ENCODE measurements around the gene MRPL4.
"Not testable (repeated sequence)": the region's sequence is repeated elsewhere in the genome, so short reads cannot be mapped to it uniquely, and the experiment has no call there.

MRPL4 gene

GRCh38 chr19:10260141-10260584, 8.1 kb downstream of the MRPL4 start:
- peak in 1 of 3 donors; percentile 39 for DNase-seq (ENCODE audit: low read depth in 3 of 3, low spot score in 1 of 3)

DNA sequence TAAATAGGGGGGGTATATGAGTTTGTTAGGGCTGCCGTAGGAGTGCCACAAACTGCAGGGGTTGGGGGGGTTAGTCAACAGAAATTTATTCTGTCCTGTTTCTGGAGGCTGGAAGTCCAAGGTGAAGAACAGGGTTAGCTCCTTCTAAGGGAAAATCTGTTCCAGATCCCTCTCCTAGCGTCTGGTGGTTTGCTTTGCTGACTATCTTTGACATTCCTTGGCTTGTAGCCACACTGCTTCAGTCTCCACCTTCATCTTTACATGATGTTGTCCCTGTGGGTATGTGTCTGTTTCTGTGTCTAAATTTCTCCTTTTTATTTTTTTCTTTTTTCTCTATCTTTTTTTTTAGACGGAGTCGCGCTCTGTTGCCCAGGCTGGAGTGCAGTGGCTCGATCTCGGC, 10.8 kb downstream of the MRPL4 start:
- DNase-seq (ENCODE audit: low read depth in 3 of 3, low spot score in 1 of 3) = no peak

- DNase-seq (ENCODE audit: low read depth in 3 of 3, low spot score in 1 of 3) = no peak
Observed at GRCh38 chr19:10266706-10267105, 14.7 kb downstream of the MRPL4 start.

DNA sequence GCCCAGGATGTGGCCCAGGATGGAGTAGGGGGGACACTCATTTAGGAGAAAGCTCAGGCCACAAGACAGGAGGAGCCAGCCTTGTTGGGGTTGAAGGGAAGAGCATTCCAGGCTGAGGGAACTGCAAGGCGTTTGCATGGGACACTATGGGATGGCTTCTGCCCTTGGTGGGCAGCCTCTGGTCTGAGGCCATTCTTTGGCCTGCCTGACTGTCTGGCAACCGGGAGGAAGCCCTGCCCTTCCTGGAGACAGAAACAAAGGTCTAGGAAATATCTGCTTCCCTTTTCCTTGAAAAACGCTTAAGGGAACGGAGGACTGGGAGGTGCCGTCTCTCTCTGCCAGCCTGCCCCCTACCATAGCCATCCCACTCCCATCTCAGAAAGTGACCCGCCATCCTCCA, 16.1 kb downstream of the MRPL4 start:
- DNase-seq (ENCODE audit: low read depth in 3 of 3, low spot score in 1 of 3) = no peak

DNA sequence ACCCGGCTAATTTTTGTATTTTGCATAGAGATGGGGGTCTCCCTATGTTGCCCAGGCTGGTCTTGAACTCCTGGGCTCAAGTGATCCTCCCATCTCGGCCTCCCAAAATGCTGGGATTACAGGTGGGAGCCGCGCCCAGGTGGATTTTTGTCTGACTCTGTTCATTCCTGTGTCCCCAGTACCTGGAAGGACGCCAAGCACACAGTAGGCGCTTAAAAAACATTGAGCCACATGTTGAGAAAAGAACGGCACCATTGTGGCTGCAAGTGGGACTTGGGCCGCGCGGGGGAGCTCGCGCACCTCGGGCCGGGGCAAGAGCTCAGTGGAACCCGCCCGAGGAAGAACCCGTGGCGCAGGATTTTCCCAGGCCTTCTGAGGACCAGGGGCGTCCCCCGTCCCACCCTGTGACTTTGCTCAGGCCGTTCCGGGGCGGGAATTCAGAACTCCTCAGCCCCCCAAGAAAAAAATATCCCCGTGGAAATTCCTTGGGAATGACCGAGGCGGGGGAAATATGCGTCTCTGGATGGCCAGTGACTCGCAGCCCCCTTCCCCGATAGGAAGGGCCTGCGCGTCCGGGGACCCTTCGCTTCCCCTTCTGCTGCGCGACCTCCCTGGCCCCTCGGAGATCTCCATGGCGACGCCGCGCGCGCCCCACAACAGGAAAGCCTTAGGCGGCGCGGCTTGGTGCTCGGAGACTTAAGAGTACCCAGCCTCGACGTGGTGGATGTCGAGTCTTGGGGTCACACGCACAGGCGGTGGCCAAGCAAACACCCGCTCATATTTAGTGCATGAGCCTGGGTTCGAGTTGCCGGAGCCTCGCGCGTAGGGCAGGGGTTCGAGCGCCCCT, 17.5 kb downstream of the MRPL4 start:
- peak; percentile 71 to 89 (median 77) for DNase-seq (ENCODE audit: low read depth in 3 of 3, low spot score in 1 of 3)

- no peak for DNase-seq (ENCODE audit: low read depth in 3 of 3, low spot score in 1 of 3)
Observed at GRCh38 chr19:10270180-10270615, 18.2 kb downstream of the MRPL4 start.

DNA sequence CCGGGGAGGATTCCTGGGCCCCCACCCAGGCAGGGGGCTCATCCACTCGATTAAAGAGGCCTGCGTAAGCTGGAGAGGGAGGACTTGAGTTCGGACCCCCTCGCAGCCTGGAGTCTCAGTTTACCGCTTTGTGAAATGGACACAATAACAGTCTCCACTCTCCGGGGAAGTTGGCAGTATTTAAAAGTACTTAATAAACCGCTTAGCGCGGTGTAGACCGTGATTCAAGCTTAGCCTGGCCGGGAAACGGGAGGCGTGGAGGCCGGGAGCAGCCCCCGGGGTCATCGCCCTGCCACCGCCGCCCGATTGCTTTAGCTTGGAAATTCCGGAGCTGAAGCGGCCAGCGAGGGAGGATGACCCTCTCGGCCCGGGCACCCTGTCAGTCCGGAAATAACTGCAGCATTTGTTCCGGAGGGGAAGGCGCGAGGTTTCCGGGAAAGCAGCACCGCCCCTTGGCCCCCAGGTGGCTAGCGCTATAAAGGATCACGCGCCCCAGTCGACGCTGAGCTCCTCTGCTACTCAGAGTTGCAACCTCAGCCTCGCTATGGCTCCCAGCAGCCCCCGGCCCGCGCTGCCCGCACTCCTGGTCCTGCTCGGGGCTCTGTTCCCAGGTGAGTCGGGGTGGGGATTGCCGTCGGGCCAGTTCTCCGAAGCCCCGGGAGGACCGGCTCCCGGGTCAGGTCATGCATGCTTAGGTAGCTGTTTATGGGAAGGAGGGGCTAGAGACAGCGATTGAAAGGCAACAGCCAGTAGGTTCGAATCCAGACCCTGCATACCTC, 18.8 kb downstream of the MRPL4 start, which contains the start of gene ICAM1:
Gene ICAM1 (plus strand): TSS at position 505 of the 779 bp plus-strand sequence. CDS start 40 bp downstream, at position 545.
- DNase-seq (ENCODE audit: low read depth in 3 of 3, low spot score in 1 of 3) = peak in 1 of 3 donors; percentile 46

GRCh38 chr19:10271543-10272086, 19.6 kb downstream of the MRPL4 start:
- DNase-seq (ENCODE audit: low read depth in 3 of 3, low spot score in 1 of 3) = no peak

- no peak for DNase-seq (ENCODE audit: low read depth in 3 of 3, low spot score in 1 of 3)
Observed at GRCh38 chr19:10274589-10274988, 22.6 kb downstream of the MRPL4 start.

DNA sequence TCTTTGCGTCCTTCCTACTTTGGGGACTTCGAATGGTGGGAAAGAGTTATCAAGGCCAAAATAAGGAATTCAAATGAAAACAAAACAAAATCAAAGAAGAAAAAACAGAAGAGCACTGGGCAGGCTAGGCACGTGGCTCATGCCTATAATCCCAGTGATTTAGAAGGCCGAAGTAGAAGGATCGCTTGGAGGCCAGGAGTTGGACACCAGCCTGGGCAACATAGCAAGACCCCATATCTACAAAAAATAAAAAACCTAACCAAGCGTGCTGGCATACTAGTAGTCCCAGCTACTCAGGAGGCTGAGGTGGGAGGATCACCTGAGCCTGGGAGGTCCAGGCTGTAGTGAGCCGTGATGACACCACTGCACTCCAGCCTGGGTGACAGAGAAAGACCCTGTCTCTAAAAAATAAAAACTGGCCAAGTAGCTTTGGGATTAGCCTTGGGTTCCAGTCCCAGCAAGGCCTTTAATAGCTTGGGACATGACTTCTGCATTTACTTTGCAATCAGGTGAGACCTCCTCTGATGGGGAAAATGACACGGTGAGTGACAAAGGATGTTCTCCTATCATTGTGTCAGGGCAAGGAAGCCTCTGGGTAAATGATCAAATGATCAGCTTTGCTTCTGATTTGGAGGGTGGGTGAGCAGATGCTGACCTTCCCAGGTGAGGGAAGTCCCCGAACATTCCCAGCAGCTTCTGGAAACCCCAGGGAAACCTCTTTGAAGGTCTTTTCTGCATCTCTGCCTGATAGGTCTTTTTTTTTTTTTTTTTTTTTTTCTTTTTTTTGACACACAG, 26.0 kb downstream of the MRPL4 start:
- no peak for DNase-seq (ENCODE audit: low read depth in 3 of 3, low spot score in 1 of 3)

- no peak for DNase-seq (ENCODE audit: low read depth in 3 of 3, low spot score in 1 of 3)
Observed at GRCh38 chr19:10278935-10279334, 26.9 kb downstream of the MRPL4 start.

DNA sequence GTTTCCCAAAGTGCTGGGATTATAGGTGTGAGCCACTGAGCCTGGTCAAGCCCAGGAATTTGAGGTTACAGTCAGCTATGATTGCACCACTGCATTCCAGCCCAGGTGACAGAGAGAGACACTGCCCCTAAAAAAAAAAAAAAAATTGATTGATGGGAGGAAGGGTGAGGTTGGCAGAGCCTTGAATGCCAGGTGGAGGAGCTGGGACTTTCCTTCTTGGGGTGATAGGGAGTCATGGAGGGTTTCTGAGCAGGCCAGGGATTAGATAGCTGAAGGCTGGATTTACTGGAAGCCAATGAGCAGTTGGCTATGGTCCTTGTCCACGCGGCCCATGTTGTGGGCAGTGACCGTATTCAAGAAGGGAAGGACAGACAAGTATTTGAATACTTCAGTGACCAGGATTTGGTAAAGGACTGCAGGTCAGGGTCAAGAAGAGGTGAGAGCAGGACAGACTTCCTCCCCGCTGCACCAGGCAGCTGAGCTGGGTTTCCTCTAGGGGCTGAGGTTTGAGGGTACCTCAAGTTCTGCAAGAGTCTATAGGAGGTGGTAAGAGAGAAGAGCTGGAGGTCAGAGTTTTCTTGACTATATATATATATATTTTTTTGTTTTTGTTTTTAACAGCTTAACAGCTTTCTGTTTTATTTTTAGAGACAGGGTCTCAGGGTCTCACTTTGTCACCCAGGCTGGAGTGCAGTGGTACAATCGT, 27.9 kb downstream of the MRPL4 start:
- DNase-seq (ENCODE audit: low read depth in 3 of 3, low spot score in 1 of 3) = no peak

- not testable (repeated sequence) for DNase-seq (ENCODE audit: low read depth in 3 of 3, low spot score in 1 of 3)
Observed at GRCh38 chr19:10282043-10282442, 30.0 kb downstream of the MRPL4 start.

DNA sequence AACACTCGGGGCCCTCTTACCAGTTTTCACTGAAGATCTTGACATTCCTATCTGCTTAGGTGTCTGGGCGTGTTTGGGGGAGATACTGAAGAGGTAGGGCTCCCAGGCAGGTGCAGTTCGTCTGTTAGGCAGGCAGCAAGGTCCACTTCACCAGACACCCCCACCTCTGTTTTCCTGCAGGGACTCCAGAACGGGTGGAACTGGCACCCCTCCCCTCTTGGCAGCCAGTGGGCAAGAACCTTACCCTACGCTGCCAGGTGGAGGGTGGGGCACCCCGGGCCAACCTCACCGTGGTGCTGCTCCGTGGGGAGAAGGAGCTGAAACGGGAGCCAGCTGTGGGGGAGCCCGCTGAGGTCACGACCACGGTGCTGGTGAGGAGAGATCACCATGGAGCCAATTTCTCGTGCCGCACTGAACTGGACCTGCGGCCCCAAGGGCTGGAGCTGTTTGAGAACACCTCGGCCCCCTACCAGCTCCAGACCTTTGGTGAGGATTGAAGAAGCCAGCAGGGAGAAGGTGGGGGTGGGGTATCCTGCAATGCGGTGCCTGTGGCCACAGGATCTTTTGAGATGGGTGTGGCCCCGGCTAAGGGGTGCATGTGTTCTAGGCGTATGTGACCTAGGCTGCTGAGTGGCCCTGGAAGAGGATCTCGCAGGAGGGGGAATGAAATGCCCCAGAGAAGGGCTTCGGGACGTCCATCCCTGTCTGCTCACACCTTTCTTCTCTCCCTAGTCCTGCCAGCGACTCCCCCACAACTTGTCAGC, 31.5 kb downstream of the MRPL4 start:
- DNase-seq (ENCODE audit: low read depth in 3 of 3, low spot score in 1 of 3) = no peak

DNA sequence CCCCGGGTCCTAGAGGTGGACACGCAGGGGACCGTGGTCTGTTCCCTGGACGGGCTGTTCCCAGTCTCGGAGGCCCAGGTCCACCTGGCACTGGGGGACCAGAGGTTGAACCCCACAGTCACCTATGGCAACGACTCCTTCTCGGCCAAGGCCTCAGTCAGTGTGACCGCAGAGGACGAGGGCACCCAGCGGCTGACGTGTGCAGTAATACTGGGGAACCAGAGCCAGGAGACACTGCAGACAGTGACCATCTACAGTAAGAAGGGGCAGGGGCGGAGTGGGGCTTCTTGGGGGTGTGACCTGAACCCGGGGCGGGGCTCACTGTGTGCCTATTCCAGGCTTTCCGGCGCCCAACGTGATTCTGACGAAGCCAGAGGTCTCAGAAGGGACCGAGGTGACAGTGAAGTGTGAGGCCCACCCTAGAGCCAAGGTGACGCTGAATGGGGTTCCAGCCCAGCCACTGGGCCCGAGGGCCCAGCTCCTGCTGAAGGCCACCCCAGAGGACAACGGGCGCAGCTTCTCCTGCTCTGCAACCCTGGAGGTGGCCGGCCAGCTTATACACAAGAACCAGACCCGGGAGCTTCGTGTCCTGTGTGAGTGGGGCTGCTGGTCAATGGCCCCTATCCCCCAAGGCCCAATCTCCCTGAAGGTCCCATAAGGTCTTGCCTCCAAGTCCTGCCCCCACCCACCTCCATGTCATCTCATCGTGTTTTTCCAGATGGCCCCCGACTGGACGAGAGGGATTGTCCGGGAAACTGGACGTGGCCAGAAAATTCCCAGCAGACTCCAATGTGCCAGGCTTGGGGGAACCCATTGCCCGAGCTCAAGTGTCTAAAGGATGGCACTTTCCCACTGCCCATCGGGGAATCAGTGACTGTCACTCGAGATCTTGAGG, 32.3 kb downstream of the MRPL4 start:
- no peak for DNase-seq (ENCODE audit: low read depth in 3 of 3, low spot score in 1 of 3)

- DNase-seq (ENCODE audit: low read depth in 3 of 3, low spot score in 1 of 3) = no peak
Observed at GRCh38 chr19:10284960-10285278, 32.9 kb downstream of the MRPL4 start.

- DNase-seq (ENCODE audit: low read depth in 3 of 3, low spot score in 1 of 3) = no peak
Observed at GRCh38 chr19:10285393-10285792, 33.4 kb downstream of the MRPL4 start.

DNA sequence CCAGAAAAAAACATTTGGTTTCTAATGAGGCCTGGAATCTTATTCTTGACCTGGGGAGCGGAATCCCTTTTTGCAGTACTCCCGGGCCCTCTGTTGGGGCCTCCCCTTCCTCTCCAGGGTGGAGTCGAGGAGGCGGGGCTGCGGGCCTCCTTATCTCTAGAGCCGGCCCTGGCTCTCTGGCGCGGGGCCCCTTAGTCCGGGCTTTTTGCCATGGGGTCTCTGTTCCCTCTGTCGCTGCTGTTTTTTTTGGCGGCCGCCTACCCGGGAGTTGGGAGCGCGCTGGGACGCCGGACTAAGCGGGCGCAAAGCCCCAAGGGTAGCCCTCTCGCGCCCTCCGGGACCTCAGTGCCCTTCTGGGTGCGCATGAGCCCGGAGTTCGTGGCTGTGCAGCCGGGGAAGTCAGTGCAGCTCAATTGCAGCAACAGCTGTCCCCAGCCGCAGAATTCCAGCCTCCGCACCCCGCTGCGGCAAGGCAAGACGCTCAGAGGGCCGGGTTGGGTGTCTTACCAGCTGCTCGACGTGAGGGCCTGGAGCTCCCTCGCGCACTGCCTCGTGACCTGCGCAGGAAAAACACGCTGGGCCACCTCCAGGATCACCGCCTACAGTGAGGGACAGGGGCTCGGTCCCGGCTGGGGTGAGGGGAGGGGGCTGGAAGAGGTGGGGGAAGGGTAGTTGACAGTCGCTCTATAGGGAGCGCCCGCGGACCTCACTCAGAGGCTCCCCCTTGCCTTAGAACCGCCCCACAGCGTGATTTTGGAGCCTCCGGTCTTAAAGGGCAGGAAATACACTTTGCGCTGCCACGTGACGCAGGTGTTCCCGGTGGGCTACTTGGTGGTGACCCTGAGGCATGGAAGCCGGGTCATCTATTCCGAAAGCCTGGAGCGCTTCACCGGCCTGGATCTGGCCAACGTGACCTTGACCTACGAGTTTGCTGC, 35.1 kb downstream of the MRPL4 start, which contains the start of gene ICAM4:
Gene ICAM4 (plus strand): TSS at position 153 of the 935 bp plus-strand sequence. CDS start 58 bp downstream, at position 211.
- no peak for DNase-seq (ENCODE audit: low read depth in 3 of 3, low spot score in 1 of 3)

Measured in stimulated activated CD4-positive, alpha-beta T cell treated with anti-CD3 and anti-CD28 coated beads, TNF-alpha, amount 100 ng/mL, for 1 hour (primary cell).